ENCODE measurements around the gene MAOA. TPM values are rescaled to one million over a fixed set of nuclear protein-coding genes. Genes with fewer than 3 reads are reported as not detected.

MAOA gene
- total RNA-seq, 1 experiment from 2014 or later, result 0.23 TPM

- Histone ChIP-seq H3K27me3 (ENCODE audit: control insufficient read depth, insufficient read depth, low read length) (no peaks in the 10 kb centered on the region), H3K9me3 (ENCODE audit: control insufficient read depth, insufficient read depth, low read depth, low read length) (no peaks in the 10 kb centered on the region), H3K4me1 (ENCODE audit: control insufficient read depth, insufficient read depth, low read length) (no peaks in the 10 kb centered on the region), H3K27ac (ENCODE audit: low read length) (no peak overlapping the region), H3K4me3 (ENCODE audit: low read depth in 2 of 2, low read length in 2 of 2) (no peak overlapping the region), H3K36me3 (ENCODE audit: control insufficient read depth, insufficient read depth, low read length) (no peaks in the 10 kb centered on the region)
- POLR2A ChIA-PET, result no interaction called here
- no peak for ATAC-seq
- no TSS peak for BruUV-seq (replicated peaks)
- CTCF ChIA-PET, result no interaction called here
- in situ Hi-C loops (cut with HindIII; ENCODE audit: low pct_unique_long_range_greater_than_20kb, low sequenced_read_pairs) (no loop called here), intact Hi-C loops (cut with micrococcal nuclease; ENCODE audit: unreplicated experiment) (no loop called here)
- TF ChIP-seq, protein P1, sequence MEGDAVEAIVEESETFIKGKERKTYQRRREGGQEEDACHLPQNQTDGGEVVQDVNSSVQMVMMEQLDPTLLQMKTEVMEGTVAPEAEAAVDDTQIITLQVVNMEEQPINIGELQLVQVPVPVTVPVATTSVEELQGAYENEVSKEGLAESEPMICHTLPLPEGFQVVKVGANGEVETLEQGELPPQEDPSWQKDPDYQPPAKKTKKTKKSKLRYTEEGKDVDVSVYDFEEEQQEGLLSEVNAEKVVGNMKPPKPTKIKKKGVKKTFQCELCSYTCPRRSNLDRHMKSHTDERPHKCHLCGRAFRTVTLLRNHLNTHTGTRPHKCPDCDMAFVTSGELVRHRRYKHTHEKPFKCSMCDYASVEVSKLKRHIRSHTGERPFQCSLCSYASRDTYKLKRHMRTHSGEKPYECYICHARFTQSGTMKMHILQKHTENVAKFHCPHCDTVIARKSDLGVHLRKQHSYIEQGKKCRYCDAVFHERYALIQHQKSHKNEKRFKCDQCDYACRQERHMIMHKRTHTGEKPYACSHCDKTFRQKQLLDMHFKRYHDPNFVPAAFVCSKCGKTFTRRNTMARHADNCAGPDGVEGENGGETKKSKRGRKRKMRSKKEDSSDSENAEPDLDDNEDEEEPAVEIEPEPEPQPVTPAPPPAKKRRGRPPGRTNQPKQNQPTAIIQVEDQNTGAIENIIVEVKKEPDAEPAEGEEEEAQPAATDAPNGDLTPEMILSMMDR (IDR thresholded peaks at IDR 0.05), result no peak
- TF ChIP-seq TCF7L2 (IDR thresholded peaks at IDR 0.05; ENCODE audit: low read depth, low read length), result no peak
- TF ChIP-seq, protein P2, sequence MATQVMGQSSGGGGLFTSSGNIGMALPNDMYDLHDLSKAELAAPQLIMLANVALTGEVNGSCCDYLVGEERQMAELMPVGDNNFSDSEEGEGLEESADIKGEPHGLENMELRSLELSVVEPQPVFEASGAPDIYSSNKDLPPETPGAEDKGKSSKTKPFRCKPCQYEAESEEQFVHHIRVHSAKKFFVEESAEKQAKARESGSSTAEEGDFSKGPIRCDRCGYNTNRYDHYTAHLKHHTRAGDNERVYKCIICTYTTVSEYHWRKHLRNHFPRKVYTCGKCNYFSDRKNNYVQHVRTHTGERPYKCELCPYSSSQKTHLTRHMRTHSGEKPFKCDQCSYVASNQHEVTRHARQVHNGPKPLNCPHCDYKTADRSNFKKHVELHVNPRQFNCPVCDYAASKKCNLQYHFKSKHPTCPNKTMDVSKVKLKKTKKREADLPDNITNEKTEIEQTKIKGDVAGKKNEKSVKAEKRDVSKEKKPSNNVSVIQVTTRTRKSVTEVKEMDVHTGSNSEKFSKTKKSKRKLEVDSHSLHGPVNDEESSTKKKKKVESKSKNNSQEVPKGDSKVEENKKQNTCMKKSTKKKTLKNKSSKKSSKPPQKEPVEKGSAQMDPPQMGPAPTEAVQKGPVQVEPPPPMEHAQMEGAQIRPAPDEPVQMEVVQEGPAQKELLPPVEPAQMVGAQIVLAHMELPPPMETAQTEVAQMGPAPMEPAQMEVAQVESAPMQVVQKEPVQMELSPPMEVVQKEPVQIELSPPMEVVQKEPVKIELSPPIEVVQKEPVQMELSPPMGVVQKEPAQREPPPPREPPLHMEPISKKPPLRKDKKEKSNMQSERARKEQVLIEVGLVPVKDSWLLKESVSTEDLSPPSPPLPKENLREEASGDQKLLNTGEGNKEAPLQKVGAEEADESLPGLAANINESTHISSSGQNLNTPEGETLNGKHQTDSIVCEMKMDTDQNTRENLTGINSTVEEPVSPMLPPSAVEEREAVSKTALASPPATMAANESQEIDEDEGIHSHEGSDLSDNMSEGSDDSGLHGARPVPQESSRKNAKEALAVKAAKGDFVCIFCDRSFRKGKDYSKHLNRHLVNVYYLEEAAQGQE (IDR thresholded peaks at IDR 0.05; ENCODE audit: insufficient read depth in 1 of 2, low read depth in 2 of 2, low read length in 1 of 2), result no peak
- no peak for TF ChIP-seq SIN3A (IDR thresholded peaks at IDR 0.05; ENCODE audit: borderline replicate concordance, insufficient read depth, low read depth, low read length)
- TF ChIP-seq POLR2AphosphoS5 (IDR thresholded peaks at IDR 0.05; ENCODE audit: low read depth, low read length), result no peak
- DNase-seq (ENCODE audit: low read depth, low spot score), result no peak
Observed at GRCh38 chrX:43744284-43744683, 88.2 kb downstream of the MAOA start.

GRCh38 chrX:43745938-43746721 is 90.0 kb downstream of the MAOA start:
- Histone ChIP-seq H3K27me3 (ENCODE audit: control insufficient read depth, insufficient read depth, low read length) (no peaks in the 10 kb centered on the region), H3K9me3 (ENCODE audit: control insufficient read depth, insufficient read depth, low read depth, low read length) (no peaks in the 10 kb centered on the region), H3K4me3 (ENCODE audit: low read depth in 2 of 2, low read length in 2 of 2) (no peak overlapping the region), H3K4me1 (ENCODE audit: control insufficient read depth, insufficient read depth, low read length) (no peaks in the 10 kb centered on the region), H3K36me3 (ENCODE audit: control insufficient read depth, insufficient read depth, low read length) (no peaks in the 10 kb centered on the region), H3K27ac (ENCODE audit: low read length) (no peak overlapping the region)
- DNase-seq (ENCODE audit: low read depth, low spot score) (no peak), ATAC-seq (no peak)
- intact Hi-C loops (cut with micrococcal nuclease; ENCODE audit: unreplicated experiment) (no loop called here), in situ Hi-C loops (cut with HindIII; ENCODE audit: low pct_unique_long_range_greater_than_20kb, low sequenced_read_pairs) (no loop called here)
- no TSS peak for BruUV-seq (replicated peaks)
- ChIA-PET CTCF (no interaction called here), POLR2A (no interaction called here)
- no peak for TF ChIP-seq TCF7L2 (IDR thresholded peaks at IDR 0.05; ENCODE audit: low read depth, low read length)
- TF ChIP-seq, protein P1 (IDR thresholded peaks at IDR 0.05), result no peak
- no peak for TF ChIP-seq SIN3A (IDR thresholded peaks at IDR 0.05; ENCODE audit: borderline replicate concordance, insufficient read depth, low read depth, low read length)
- TF ChIP-seq, protein P2 (IDR thresholded peaks at IDR 0.05; ENCODE audit: insufficient read depth in 1 of 2, low read depth in 2 of 2, low read length in 1 of 2), result no peak
- no peak for TF ChIP-seq POLR2AphosphoS5 (IDR thresholded peaks at IDR 0.05; ENCODE audit: low read depth, low read length)

All from Panc1 (cell line).